ENCODE results near the gene XPOT. TPM values are rescaled to one million over a fixed set of nuclear protein-coding genes. Genes with fewer than 3 reads are reported as not detected.
A peak's percentile ranks its signal among the peaks of the same experiment; 100 is the strongest.

The XPOT gene
- total RNA-seq, 6 experiments from 2014 or later, result 78.1 to 97.9 (median 84.7) TPM

GRCh38 chr12:64385019-64385418, 19.2 kb upstream of the XPOT start:
- no peak for TF ChIP-seq CTCF (IDR thresholded peaks at IDR 0.05)

GRCh38 chr12:64385468-64385867, 18.7 kb upstream of the XPOT start:
- Mint-ChIP-seq H3K4me3 (peak overlapping the region; percentile 19; the same call in 1 of the 2 replicates), H3K9me3 (peaks cover 14% of the 10 kb centered on the region), H3K36me3 (ENCODE audit: low read depth) (peaks cover 11% of the 10 kb centered on the region), H3K4me1 (ENCODE audit: low read depth) (peaks cover 28% of the 10 kb centered on the region), H3K27me3 (ENCODE audit: insufficient read depth) (peaks cover 2% of the 10 kb centered on the region; the same call in 1 of the 2 replicates), H3K27ac (peak overlapping the region; percentile 38)
- DNase-seq, result peak; percentile 12
- no peak for TF ChIP-seq CTCF (IDR thresholded peaks at IDR 0.05)

More at GRCh38 chr12:64385019-64385418, 19.2 kb upstream of the XPOT start:
- Mint-ChIP-seq H3K27me3 (ENCODE audit: insufficient read depth) (peaks cover 2% of the 10 kb centered on the region; the same call in 1 of the 2 replicates), H3K4me3 (no peak overlapping the region), H3K27ac (no peak overlapping the region), H3K9me3 (peaks cover 19% of the 10 kb centered on the region), H3K36me3 (ENCODE audit: low read depth) (peaks cover 16% of the 10 kb centered on the region), H3K4me1 (ENCODE audit: low read depth) (peaks cover 28% of the 10 kb centered on the region)
- DNase-seq, result no peak

- no peaks in the 10 kb centered on the region for H3K9me3 Mint-ChIP-seq
- peaks cover 2% of the 10 kb centered on the region for H3K27me3 Mint-ChIP-seq (ENCODE audit: insufficient read depth)
- H3K36me3 Mint-ChIP-seq (ENCODE audit: low read depth), result no peaks in the 10 kb centered on the region
- no peak for TF ChIP-seq CTCF (IDR thresholded peaks at IDR 0.05)
- no peak overlapping the region for H3K4me3 Mint-ChIP-seq
- H3K27ac Mint-ChIP-seq, result no peak overlapping the region
- no peak for DNase-seq
- H3K4me1 Mint-ChIP-seq (ENCODE audit: low read depth), result peaks cover 28% of the 10 kb centered on the region
Observed at GRCh38 chr12:64387197-64387816, 16.9 kb upstream of the XPOT start.

GRCh38 chr12:64389154-64389553, 15.0 kb upstream of the XPOT start:
- Mint-ChIP-seq H3K36me3 (ENCODE audit: low read depth) (no peaks in the 10 kb centered on the region), H3K9me3 (no peaks in the 10 kb centered on the region), H3K4me1 (ENCODE audit: low read depth) (peaks cover 28% of the 10 kb centered on the region), H3K4me3 (no peak overlapping the region), H3K27me3 (ENCODE audit: insufficient read depth) (peaks cover 2% of the 10 kb centered on the region), H3K27ac (no peak overlapping the region)
- TF ChIP-seq CTCF (IDR thresholded peaks at IDR 0.05), result no peak
- no peak for DNase-seq

GRCh38 chr12:64390275-64390851, 13.8 kb upstream of the XPOT start, which contains the start of gene C12orf56:
TSS of gene C12orf56 (minus strand) at chr12:64390758. CDS start at chr12:64390565, 193 bp downstream.
- Mint-ChIP-seq H3K27ac (no peak within 1 kb of the TSS), H3K4me1 (ENCODE audit: low read depth) (peaks cover 21% of the 10 kb centered on the region), H3K36me3 (ENCODE audit: low read depth) (no peaks in the 10 kb centered on the region), H3K27me3 (ENCODE audit: insufficient read depth) (peaks cover 2% of the 10 kb centered on the region), H3K4me3 (peak within 1 kb of the TSS; percentile 81), H3K9me3 (no peaks in the 10 kb centered on the region)
- TF ChIP-seq CTCF (IDR thresholded peaks at IDR 0.05), result no peak
- DNase-seq, result no peak
